ENCODE measurements around the gene MUC12.

MUC12 gene

DNA sequence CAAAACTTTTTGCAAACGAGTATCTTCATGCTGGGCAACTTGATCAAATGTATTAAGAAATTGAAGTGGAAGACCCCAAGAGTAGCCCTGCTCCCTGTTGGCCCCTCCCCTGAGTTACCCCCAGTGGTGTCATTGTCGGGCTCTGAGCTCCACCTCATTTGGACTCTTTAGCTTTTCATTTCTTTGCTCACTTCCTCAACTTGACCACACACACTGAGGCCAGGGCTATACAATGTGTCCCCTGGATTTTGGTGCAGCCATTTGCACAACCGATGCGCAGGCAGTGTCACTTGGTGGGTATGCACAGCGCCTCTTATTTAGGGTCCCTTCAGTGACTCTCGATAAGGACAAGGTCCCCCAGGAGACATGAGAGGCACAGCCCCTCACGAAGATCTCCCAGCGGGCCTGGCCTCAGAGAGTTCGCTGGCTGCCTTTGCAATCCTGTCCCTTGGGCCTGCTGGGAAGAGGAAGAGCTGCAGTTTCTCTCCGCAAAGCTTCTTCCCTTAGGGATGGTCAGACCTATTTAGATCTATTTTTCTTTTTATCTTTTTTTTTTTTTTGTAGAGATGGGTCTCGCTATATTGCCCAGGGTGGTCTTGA, 22.5 kb upstream of the MUC12 start:
- H3K4me1 Mint-ChIP-seq (ENCODE audit: low read depth in 2 of 2): peaks cover 0 to 2% of the 10 kb centered on the region in 2 donors
- ATAC-seq (replicated peaks) (no peak), DNase-seq (no peak)
- no peak overlapping the region for H3K27ac Mint-ChIP-seq
- H3K4me3 Mint-ChIP-seq: no peak overlapping the region
- H3K36me3 Mint-ChIP-seq (ENCODE audit: insufficient read depth): no peaks in the 10 kb centered on the region
- no peaks in the 10 kb centered on the region for H3K9me3 Mint-ChIP-seq
- H3K27me3 Mint-ChIP-seq: peaks cover 44% of the 10 kb centered on the region in 2 donors

- H3K4me1 Mint-ChIP-seq (ENCODE audit: low read depth in 2 of 2): peaks cover 0 to 2% of the 10 kb centered on the region in 2 donors
- no peak overlapping the region for H3K4me3 Mint-ChIP-seq
- DNase-seq (no peak), ATAC-seq (replicated peaks) (no peak)
- H3K27ac Mint-ChIP-seq: no peak overlapping the region
- no peaks in the 10 kb centered on the region for H3K9me3 Mint-ChIP-seq
- H3K36me3 Mint-ChIP-seq (ENCODE audit: insufficient read depth): no peaks in the 10 kb centered on the region
- peaks cover 44% of the 10 kb centered on the region in 2 donors for H3K27me3 Mint-ChIP-seq
Observed at GRCh38 chr7:100947792-100948191, 21.6 kb upstream of the MUC12 start.

- ATAC-seq (replicated peaks) (no peak), DNase-seq (no peak)
- Mint-ChIP-seq H3K27me3 (peaks cover 35 to 37% of the 10 kb centered on the region in 2 donors), H3K4me1 (ENCODE audit: low read depth in 2 of 2) (peaks cover 0 to 2% of the 10 kb centered on the region in 2 donors), H3K27ac (no peak within 1 kb of the TSS), H3K36me3 (ENCODE audit: insufficient read depth) (no peaks in the 10 kb centered on the region), H3K9me3 (no peaks in the 10 kb centered on the region), H3K4me3 (no peak within 1 kb of the TSS)
Observed at GRCh38 chr7:100949227-100949932, 20.0 kb upstream of the MUC12 start, which contains the start of gene MUC3A. Gene MUC3A, plus strand, starts transcription at chr7:100949534. Its CDS starts 91 bp downstream, at chr7:100949625.

DNA sequence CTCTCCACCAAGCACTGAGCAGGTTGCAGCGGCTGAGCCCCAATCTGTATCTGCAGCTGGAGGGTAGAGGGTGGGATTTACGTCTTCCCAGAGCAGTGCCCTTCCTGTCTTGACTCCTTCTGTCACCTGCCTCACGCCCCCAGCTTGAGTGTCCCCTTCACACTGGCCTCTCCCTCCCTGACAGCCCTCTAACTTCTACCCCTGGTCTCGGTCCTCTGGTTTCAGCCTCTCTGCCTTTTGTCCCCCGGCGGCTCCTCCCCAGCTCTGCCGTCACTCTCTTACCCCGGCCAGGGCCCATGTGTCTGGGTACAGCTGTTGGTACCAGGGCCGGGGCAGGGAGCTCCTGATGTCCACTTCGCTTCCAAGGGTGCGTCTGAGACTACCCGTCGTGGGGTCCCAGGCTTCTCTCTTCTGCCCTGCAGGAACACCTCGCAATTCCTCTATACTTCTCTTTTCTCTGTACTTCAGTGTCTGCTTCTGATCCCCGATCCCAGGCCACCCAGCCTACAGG, 19.4 kb upstream of the MUC12 start:
- peaks cover 0 to 2% of the 10 kb centered on the region in 2 donors for H3K4me1 Mint-ChIP-seq (ENCODE audit: low read depth in 2 of 2)
- no peak overlapping the region for H3K4me3 Mint-ChIP-seq
- ATAC-seq (replicated peaks) (no peak), DNase-seq (no peak)
- no peaks in the 10 kb centered on the region for H3K9me3 Mint-ChIP-seq
- no peaks in the 10 kb centered on the region for H3K36me3 Mint-ChIP-seq (ENCODE audit: insufficient read depth)
- H3K27ac Mint-ChIP-seq: no peak overlapping the region
- peaks cover 29 to 31% of the 10 kb centered on the region in 2 donors for H3K27me3 Mint-ChIP-seq

DNA sequence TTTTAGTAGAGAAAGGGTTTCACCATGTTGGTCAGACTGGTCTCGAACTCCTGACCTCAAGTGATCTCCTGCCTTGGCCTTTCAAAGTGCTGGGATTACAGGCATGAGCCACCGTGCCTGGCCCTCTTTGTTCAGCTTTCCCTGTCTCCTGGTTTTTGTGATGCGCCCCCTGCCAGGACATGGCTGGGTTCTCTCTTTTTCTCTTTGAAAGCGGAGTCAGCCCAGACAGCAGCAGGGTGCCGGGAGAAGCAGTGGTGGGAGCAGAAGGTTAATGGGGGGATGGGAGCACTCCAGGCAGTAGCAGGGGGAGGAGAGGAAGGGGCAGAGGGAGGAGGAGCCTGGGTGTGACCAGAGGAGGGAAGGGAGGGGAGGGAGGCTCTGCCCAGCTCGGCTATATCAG, 18.2 kb upstream of the MUC12 start:
- Mint-ChIP-seq H3K9me3 (no peaks in the 10 kb centered on the region), H3K4me1 (ENCODE audit: low read depth in 2 of 2) (peaks cover 0 to 2% of the 10 kb centered on the region in 2 donors), H3K27ac (no peak overlapping the region), H3K27me3 (peaks cover 17 to 20% of the 10 kb centered on the region in 2 donors), H3K4me3 (no peak overlapping the region), H3K36me3 (ENCODE audit: insufficient read depth) (no peaks in the 10 kb centered on the region)
- no peak for ATAC-seq (replicated peaks)
- no peak for DNase-seq

- no peak overlapping the region for H3K27ac Mint-ChIP-seq
- DNase-seq: no peak
- peaks cover 0 to 2% of the 10 kb centered on the region in 2 donors for H3K4me1 Mint-ChIP-seq (ENCODE audit: low read depth in 2 of 2)
- no peak overlapping the region for H3K4me3 Mint-ChIP-seq
- peaks cover 11 to 15% of the 10 kb centered on the region in 2 donors for H3K27me3 Mint-ChIP-seq
- H3K36me3 Mint-ChIP-seq (ENCODE audit: insufficient read depth): no peaks in the 10 kb centered on the region
- no peaks in the 10 kb centered on the region for H3K9me3 Mint-ChIP-seq
- no peak for ATAC-seq (replicated peaks)
Observed at GRCh38 chr7:100951888-100952560, 17.3 kb upstream of the MUC12 start.

DNA sequence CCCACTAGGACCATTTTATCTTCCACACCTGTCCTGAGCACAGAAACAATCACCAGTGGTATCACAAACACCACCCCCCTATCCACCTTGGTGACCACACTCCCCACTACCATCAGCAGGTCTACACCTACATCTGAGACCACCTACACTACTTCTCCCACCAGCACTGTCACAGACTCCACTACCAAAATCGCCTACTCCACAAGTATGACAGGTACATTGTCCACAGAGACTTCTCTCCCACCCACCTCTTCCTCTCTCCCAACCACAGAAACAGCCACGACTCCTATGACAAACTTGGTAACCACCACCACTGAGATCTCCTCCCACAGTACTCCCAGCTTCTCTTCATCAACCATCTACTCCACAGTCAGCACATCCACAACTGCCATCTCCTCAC, 16.7 kb upstream of the MUC12 start:
- Mint-ChIP-seq H3K4me3 (no peak overlapping the region), H3K27me3 (peaks cover 11 to 15% of the 10 kb centered on the region in 2 donors), H3K4me1 (ENCODE audit: low read depth in 2 of 2) (peaks cover 0 to 2% of the 10 kb centered on the region in 2 donors), H3K36me3 (ENCODE audit: insufficient read depth) (no peaks in the 10 kb centered on the region), H3K9me3 (no peaks in the 10 kb centered on the region), H3K27ac (no peak overlapping the region)
- ATAC-seq (replicated peaks) (no peak), DNase-seq (no peak)

DNA sequence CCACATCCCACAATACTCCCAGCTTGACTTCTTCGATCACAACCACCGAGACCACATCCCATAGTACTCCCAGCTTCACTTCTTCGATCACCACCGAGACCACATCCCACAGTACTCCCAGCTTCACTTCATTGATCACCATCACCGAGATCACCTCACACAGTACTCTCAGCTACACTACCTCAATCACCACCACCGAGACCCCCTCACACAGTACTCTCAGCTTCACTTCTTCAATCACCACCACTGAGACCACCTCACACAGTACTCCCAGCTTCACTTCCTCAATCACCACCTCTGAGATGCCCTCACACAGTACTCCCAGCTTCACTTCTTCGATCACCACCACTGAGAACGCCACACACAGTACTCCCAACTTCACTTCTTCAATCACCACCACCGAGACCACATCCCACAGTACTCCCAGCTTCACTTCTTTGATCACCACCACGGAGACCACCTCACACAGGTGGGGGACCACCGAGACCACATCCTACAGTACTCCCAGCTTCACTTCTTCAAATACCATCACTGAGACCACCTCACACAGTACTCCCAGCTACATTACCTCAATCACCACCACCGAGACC, 11.4 kb upstream of the MUC12 start:
- Mint-ChIP-seq H3K4me3 (no peak overlapping the region), H3K27ac (no peak overlapping the region), H3K9me3 (no peaks in the 10 kb centered on the region), H3K36me3 (ENCODE audit: insufficient read depth) (no peaks in the 10 kb centered on the region), H3K27me3 (peaks cover 5% of the 10 kb centered on the region in 2 donors), H3K4me1 (ENCODE audit: low read depth in 2 of 2) (no peaks in the 10 kb centered on the region)
- DNase-seq: no peak
- ATAC-seq (replicated peaks): no peak

GRCh38 chr7:100959894-100960293, 9.5 kb upstream of the MUC12 start:
- ATAC-seq (replicated peaks) (no peak), DNase-seq (no peak)
- Mint-ChIP-seq H3K36me3 (ENCODE audit: insufficient read depth) (peaks cover 3% of the 10 kb centered on the region), H3K4me1 (ENCODE audit: low read depth in 2 of 2) (no peaks in the 10 kb centered on the region), H3K27me3 (peaks cover 17 to 25% of the 10 kb centered on the region in 2 donors), H3K4me3 (no peak overlapping the region), H3K9me3 (no peaks in the 10 kb centered on the region), H3K27ac (no peak overlapping the region)

DNA sequence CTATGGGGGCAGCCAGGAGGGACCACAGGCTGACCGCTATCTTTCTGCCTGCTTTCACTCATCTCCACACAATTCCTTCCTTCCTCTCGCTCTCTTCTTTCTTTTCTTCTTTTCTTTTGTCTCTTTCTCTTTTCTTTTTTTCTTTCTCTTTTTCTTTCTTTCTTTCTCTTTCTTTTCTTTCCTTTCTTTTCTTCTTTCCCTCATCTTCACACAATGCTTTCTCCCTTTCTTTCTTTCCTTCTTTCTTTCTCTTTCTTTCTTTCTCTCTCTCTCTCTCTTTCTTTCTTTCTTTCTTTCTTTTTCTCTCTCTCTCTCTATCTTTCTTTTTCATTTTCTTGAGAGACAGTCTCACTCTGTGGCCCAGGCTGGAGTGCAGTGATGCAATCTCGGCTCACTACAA, 6.8 kb upstream of the MUC12 start:
- Mint-ChIP-seq H3K27me3 (peaks cover 34 to 51% of the 10 kb centered on the region in 2 donors), H3K36me3 (ENCODE audit: insufficient read depth) (peaks cover 3% of the 10 kb centered on the region), H3K27ac (no peak overlapping the region), H3K9me3 (no peaks in the 10 kb centered on the region), H3K4me1 (ENCODE audit: low read depth in 2 of 2) (peaks cover 13 to 16% of the 10 kb centered on the region in 2 donors), H3K4me3 (no peak overlapping the region)
- ATAC-seq (replicated peaks) (no peak), DNase-seq (no peak)

- peaks cover 43 to 59% of the 10 kb centered on the region in 2 donors for H3K27me3 Mint-ChIP-seq
Observed at GRCh38 chr7:100963386-100963785, 6.0 kb upstream of the MUC12 start.

GRCh38 chr7:100963874-100964273, 5.5 kb upstream of the MUC12 start:
- Mint-ChIP-seq H3K36me3 (ENCODE audit: insufficient read depth) (peaks cover 3% of the 10 kb centered on the region), H3K4me1 (ENCODE audit: low read depth in 2 of 2) (peaks cover 15 to 18% of the 10 kb centered on the region in 2 donors), H3K9me3 (no peaks in the 10 kb centered on the region), H3K4me3 (no peak overlapping the region), H3K27ac (no peak overlapping the region), H3K27me3 (peaks cover 48 to 64% of the 10 kb centered on the region in 2 donors)
- DNase-seq (no peak), ATAC-seq (replicated peaks) (no peak)

More at GRCh38 chr7:100963386-100963785, 6.0 kb upstream of the MUC12 start:
- ATAC-seq (replicated peaks) (no peak), DNase-seq (no peak)
- Mint-ChIP-seq H3K27ac (no peak overlapping the region), H3K4me1 (ENCODE audit: low read depth in 2 of 2) (peaks cover 15 to 18% of the 10 kb centered on the region in 2 donors), H3K4me3 (no peak overlapping the region), H3K36me3 (ENCODE audit: insufficient read depth) (peaks cover 3% of the 10 kb centered on the region), H3K9me3 (no peaks in the 10 kb centered on the region)

DNA sequence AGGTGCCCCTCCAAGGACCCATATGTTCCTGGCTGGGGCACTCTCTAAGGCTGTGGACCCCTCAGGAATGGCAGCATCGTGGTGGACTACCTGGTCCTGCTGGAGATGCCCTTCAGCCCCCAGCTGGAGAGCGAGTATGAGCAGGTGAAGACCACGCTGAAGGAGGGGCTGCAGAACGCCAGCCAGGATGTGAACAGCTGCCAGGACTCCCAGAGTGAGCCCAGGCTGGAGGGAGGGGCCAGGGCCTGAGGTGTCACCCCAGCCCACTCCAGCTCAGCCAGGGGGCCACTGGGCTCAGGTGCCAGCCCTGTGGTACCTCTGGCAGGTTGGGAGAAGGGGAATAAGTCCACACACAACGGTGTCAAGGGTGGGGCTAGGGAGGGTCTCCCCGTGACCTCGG, 4.7 kb upstream of the MUC12 start:
- H3K27me3 Mint-ChIP-seq: peaks cover 55 to 72% of the 10 kb centered on the region in 2 donors
- no peak overlapping the region for H3K4me3 Mint-ChIP-seq
- H3K27ac Mint-ChIP-seq: no peak overlapping the region
- DNase-seq (no peak), ATAC-seq (replicated peaks) (no peak)
- peaks cover 15 to 18% of the 10 kb centered on the region in 2 donors for H3K4me1 Mint-ChIP-seq (ENCODE audit: low read depth in 2 of 2)
- H3K9me3 Mint-ChIP-seq: no peaks in the 10 kb centered on the region
- H3K36me3 Mint-ChIP-seq (ENCODE audit: insufficient read depth): peaks cover 3% of the 10 kb centered on the region
